ENCODE results near the gene SDC1.

DNA sequence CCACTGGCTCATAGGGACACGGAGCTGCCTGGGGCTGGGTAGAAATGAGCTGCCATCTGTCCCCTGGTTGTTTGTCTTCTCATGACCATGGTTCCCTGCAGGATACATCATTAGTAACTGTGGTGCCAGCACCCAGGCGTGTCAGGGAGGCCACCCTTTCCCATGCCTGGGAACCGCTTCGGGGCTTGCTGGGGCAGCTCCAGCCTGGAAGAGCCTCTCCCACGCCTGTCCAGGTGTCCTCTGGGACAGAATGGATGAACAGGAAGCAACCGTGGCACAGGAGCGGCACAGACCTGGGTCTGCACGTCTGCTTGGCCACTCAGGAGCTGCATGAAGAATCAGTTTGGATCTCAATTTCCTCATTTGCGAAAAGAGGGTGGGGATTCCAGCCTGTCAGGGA, 34.8 kb downstream of the SDC1 start:
- TF ChIP-seq, protein P1, sequence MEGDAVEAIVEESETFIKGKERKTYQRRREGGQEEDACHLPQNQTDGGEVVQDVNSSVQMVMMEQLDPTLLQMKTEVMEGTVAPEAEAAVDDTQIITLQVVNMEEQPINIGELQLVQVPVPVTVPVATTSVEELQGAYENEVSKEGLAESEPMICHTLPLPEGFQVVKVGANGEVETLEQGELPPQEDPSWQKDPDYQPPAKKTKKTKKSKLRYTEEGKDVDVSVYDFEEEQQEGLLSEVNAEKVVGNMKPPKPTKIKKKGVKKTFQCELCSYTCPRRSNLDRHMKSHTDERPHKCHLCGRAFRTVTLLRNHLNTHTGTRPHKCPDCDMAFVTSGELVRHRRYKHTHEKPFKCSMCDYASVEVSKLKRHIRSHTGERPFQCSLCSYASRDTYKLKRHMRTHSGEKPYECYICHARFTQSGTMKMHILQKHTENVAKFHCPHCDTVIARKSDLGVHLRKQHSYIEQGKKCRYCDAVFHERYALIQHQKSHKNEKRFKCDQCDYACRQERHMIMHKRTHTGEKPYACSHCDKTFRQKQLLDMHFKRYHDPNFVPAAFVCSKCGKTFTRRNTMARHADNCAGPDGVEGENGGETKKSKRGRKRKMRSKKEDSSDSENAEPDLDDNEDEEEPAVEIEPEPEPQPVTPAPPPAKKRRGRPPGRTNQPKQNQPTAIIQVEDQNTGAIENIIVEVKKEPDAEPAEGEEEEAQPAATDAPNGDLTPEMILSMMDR (IDR thresholded peaks at IDR 0.05) = no peak
- TF ChIP-seq POLR2A (IDR thresholded peaks at IDR 0.05) = no peak
- TF ChIP-seq EP300 (IDR thresholded peaks at IDR 0.05) = no peak

Measured in ovary (tissue), 3 donors.